HG03354 (cell line): Measurements from ENCODE around the gene OPTC.
"Not testable (repeated sequence)": the region's sequence is repeated elsewhere in the genome, so short reads cannot be mapped to it uniquely, and the experiment has no call there.

ENCODE experiments used
- ATAC-seq: cut with Tn5 transposase; IDR thresholded peaks from one replicate; pipeline ENCODE4 v1.9.1; 2021; ENCODE audit warnings: mild to moderate bottlenecking; ENCODE audit not compliant: unreplicated experiment, poor library complexity, severe bottlenecking

The OPTC gene

DNA sequence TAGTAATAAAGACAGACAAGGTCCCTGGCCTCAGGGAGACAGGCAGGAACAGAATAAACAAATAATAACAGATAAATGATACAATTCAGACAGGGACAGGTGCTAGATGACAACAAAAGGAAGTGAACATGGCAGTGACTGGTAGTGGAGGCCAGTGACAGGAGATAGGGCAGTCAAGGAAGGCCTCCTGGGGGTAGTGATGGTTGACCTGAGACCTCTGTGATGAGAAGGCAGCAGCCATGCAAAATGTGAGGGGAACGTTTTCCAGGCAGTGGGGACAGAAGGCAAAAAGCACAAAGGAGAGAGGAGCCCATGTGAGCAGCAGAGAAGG is 18.5 kb downstream of the OPTC start:
- ATAC-seq: no peak

DNA sequence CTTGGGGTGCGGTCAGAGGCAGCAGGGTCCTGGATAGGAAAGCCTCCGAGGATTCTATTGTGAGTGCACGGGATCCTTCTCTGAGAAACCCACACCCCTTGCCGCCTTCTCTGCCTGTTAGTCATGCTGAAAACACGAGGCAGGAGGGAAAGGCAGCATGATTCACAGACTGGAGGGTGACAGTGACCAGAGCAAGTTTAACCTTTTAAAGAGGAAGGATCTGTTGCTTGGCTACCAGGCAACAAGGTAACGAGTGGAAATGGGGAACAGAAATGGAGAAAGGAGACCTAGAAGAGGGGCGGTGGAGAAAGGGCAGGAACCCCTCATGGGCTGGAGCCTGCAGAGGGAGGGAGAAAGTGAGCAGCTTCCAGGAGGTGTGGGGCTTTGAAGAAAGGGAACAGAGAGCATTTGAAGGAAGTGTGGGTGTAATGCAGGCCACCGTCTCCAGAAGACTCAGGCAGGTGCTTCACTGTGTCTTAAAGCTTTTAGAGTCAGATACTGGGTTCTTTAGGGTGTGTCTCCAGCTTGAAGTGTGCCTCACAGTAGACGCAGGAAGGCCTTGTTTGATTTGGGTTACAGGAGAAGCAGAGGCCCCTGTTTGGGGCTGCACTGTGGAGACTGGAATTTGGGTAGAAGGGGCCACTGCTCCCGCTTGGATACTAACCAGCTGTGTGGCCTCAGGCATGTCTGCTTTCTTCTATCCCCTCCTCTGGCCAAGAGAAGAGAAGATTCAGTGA is 19.1 kb downstream of the OPTC start:
- no peak for ATAC-seq

DNA sequence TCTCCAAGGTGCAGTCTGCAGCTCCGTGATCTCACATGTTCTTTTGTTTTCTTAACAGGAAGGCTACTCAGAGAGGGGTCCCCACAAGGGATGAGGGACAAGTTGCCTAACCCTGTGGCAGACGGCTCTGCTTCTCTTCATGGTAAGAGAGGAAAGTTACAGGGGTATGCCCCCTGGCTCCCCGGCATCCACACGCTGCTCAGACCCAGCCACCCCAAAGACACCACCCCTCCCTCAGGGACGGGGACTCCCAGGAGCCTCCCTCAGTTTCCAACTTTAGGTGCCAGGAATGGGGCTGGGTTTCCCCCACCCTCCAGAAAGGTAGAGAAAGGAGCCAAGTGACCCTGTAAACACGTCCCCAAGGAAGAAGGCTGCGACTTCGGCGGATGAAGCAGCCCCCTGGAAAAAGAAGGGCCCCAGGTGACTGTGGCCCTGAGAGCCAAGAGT is 19.7 kb downstream of the OPTC start:
- ATAC-seq: no peak

DNA sequence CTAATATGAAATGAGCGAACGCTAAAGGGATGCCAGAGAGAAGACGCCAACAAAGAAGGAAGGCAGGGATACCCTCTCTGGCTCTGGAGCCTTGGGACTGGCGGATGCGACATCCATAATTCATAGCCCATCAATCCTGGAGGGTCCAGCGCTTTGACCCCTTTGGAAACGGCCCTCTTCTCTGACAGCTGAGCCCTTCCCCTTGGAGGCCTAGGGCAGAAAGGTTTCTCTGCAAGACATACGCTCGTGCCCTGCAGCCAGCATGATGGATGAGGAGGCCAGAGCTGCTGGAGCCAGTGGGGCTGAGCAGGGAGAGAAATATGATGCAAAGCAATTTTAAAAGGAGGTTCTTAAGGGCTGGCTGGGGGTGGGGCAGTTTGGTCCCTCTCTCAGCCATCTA is 22.2 kb downstream of the OPTC start:
- ATAC-seq: no peak

DNA sequence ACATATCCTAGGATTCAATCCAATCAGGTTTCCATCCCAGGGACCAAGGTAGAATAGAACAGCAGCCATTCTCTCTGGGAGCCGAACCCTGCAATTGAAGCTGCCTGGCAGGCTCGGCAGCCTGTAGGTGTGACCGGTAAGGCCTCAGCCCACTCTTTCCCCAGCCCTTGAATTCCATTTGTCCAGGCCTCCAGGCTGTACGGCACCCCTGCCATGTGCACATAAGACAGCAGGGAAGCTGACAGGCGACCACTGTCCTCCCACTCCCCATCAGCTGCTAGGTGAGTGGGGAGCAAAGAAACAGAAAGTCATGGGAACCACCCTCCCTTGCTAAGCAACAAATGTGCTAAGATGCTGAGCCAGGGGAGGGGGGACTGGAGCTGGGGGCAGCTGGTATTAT is 23.0 kb downstream of the OPTC start:
- ATAC-seq: no peak

DNA sequence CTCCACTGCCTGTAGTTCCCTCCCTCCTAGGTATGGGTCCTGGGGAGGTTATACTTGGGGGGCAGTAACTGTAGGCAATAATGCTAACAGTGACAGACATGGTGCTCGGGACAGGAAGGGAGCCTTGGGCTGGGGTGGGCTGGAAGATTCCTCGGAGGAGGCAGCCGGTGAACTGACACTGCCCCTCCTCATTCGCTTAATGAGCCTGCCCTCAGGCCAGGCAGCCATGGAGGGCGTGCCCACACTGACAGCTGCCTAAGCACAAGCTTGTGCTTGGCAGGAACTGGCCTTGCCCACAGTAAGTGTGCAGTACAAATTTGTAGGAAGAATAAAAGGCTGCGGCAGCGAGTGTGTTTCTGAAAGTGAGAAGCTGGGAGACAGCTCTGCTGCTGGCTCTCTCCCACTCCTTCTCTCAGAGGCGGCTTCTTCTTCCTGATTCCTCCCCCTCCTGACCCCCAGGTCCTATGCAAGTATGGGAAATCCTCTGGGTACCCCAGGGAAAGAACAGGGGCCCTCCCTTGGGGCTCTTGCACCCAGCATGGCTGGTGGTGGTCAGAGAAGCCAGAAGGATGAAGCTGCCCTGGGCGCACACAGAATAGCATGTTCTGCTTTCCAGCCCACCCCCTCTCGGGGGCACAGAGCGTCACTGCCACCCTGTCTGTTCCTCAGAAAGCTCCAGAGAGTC is 23.6 kb downstream of the OPTC start:
- ATAC-seq: no peak

DNA sequence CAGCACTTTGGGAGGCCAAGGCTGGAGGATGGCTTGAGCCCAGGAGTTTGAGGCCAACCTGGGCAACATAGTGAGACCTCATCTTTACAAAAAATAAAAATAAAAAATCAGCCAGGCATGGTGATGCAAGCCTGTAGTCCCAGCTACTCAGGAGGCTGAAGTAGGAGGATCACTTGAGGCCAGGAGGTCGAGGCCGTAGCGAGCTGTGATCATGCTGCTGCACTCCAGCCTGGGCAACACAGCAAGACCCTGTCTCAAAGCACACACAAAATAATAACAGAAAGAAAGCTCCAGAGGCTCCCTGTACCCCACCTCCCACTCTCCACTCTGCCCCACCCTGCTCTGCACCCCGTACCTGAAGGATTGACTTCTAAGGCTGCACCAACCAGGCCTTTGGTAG is 24.2 kb downstream of the OPTC start:
- ATAC-seq: not testable (repeated sequence)

DNA sequence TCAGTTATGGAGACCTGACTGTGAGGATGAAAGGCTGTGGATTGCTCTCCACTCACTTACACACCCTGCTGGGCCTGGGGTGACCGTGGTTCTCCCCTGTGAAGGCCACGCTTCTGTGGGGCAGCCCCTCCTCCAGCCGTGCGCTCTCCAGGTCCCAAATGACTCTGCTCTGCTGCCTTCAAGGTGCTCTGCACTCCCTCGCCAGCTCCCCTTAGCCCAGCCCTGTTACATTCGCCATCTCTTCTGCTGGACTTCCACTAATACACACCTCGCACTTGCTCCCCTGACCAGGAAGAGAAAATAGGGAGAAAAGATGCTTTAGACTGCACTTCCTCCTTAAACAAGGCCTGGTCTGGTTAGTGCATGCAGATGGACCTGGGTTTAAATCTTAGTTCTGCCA is 24.6 kb downstream of the OPTC start:
- ATAC-seq: no peak

DNA sequence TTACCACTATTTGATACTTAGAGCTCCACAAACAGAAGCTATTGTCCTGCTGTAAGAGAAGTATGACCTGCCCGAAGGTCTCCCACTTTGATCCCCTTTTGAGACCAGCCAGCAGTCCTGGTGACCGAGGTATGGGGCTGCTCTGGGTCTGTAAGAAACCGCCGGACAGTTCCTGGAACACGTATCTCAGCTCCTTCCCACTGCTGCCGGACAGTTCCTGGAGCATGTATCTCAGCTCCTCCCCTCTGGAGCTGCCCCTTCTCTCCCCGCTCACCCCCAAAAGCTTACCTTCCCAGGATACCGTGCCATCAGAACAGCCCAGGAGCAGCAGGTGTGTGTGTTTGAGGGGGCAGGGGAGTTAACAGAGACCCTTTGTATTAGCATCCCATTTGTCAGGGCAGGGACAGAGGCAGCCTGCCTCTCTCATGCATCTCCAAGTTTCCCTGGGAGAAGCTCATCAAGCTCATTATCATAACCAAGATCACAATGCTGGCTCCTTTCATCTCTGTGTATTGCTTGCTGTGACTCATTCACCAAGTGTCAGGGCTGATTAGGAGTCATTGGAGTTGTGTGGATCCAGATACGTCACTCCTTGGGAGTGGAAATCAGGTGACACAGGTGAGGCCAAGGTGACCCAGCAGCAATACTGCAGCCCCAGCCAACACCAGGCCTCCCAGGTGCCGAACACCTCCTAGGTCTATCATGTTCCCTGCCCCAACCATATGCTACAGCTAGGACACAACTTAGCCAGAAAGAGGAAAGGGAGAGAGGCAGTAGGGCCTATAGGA is 25.3 kb downstream of the OPTC start:
- ATAC-seq: no peak

DNA sequence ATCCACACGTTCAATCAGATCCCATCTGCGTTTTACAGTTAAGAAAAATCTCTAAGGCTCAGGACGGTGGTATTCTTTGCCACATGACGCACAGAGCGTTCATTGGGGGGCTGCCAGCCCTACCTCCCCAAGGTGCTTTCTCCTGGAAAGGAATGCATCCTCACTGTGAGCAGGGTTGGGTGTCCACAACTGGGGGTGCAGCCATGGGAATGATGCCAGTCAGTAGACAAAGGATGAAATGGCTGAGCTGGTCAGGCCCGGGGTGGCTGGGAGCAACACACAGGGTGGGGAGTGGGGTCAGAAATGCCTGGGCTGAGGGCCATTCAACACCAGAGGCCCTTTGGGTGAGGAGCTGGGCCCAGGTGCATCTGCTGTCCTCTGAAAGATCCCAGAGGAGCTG is 25.9 kb downstream of the OPTC start:
- no peak for ATAC-seq

DNA sequence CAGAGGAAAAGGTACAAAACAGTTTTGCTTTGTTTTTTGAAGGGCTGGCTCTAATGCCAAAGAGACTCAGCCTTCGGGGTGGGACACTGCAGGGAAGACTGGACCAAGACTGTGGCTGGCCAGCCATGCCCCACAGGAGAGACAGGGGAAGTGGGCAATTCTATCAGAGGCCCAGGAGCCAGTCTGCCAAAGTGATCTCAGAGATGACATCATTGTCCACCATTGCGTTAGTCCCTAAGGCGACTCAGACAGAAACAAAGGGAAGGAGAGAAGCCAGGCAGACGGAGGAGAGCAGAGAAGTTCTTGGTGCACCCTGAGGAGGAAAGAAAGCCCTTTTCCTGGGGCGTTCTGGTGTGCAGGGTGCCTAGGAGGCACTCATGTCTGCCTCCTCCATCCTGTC is 26.4 kb downstream of the OPTC start:
- ATAC-seq: no peak

DNA sequence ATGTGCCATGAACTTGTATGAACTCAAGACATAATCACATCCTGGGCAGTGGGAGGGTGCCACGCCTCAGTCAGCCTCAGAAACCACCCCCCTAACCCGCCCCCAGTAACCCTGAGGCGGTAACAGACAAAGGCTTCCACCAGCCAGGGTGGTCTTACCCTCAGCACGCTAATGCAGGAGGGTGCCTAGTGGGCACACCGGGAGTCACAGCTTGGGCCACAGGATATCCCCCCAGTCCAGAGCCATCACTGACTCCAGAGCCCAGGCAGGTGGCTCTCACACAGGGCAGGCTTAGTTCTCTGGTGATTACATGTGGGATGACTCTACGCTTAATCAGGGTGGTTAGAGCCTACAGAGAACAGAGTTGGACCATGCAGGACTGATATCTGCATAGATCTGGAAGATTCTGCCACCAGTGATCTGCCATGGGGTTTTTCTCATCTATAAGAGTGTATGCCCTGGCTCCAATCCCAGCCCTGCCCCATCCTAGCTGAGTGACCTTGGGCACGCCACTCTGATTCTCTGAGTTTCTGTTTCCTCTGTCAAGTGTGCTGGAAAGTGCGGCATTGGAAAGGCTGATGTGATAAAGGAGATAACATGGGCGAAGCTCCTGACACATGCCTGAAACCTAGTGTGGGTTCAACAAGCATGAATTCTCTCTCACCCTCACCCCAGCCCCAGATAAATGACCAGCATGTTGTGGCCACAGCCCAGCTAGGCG is 27.3 kb downstream of the OPTC start:
- no peak for ATAC-seq

DNA sequence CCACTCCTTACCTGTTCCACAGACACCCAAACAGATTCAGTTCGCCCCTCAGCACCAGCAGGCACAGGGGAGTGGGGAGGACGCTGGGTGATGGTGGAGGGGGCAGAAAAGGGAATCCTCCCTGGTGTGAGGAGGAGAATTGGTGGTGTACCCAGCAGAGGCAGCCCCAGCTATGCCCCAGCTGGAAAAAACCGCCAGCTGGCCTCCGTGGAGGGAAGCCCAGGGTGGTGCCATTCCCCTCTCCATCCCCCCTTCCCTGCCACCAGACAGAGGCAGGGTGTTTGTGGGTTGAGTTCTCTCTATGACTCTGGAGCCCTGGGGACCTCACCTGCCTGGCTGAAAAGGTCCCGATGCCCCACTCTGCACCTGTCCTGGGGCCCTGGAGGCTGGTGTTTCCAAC is 27.9 kb downstream of the OPTC start:
- no peak for ATAC-seq

DNA sequence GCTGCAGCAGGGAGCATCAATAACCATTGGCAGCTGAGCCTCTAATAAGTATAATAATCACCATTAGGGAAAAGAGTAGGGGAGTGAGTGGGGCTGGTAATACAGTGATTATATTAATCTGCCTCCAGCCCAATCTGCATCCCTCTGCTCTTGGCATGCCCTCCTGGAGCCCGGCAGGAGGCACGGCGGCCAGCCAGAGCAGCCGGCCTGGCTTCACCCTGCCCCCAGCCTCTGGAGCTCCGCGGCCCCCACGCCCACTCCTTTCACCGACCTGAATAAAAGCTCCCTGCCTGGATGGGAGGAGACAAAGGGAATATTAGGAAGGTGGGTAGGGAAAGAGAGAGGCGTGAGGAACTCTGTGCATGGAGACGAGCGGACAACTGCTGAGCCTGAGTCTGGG is 28.3 kb downstream of the OPTC start:
- ATAC-seq: no peak

DNA sequence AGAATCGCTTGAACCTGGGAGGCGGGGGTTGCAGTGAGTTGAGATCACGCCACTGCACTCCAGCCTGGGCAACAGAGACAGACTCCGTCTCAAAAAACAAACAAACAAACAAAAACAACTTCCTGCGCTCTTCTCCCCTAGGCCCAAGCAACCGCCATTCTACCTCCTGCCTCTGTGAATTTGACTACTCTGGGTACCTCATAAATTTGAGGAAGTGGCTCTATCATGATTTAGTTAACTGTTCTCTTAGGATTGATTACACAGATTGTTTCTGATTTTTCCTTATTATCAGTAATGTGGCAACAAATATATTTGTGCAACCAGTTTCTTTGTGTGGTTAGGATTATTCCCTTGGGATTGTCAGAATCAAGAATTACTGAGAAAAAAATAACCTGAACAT is 29.7 kb downstream of the OPTC start:
- no peak for ATAC-seq

DNA sequence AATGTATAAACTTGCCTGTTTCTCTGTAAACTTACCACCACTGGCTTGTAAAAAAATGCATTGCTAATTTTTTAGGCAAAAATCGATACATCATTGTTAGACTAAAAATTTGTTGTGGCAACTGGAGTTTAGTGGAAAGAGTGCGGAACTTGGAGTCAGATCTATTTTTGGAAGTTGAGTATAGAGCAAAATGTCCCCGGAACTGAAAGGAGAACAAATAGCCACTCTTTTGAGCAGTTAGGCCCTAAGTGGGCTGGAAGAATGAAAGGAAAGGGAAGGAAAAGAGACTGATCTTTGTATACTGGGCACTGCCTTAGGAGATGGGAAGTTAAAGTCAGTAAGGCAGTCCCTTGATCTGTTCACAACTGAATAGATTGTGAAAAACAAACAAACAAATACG is 30.2 kb downstream of the OPTC start:
- ATAC-seq: no peak

DNA sequence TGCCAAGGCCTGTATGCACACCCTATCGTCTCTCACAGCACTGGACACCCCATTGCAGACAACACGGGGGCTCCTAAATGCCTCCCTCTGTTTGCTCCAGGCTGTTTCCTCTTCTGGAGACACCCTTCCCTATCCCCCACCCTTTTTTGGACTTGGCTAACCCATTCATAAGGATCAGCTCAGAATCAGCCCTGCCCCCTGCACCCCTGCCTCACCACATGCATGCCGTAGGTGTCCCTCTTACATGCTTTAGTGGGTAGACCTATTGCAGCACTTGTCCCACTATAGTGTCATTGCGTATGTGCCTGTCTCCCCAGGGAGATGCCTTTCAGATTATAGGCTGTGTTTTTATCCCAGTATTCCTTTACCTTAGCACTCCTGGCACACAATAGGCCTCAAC is 30.9 kb downstream of the OPTC start:
- no peak for ATAC-seq

DNA sequence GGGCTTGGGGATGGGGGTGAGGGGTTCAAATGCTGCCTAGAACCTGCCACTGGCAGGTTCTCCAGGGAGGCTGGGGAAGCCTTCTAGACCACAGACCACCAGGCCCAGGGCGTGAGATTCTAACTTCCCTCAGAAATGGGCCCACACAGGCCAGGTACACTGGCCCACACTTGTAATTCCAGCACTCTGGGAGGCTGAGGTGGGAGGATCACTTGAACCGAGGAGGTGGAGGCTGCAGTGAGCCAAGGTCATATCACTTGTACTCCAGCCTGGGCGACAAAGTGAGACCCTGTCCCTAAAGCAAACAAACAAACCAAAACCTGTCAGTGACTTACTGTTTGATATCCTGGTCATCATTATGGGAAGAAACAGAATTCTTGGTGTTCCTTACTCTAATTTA is 31.7 kb downstream of the OPTC start:
- ATAC-seq: no peak

DNA sequence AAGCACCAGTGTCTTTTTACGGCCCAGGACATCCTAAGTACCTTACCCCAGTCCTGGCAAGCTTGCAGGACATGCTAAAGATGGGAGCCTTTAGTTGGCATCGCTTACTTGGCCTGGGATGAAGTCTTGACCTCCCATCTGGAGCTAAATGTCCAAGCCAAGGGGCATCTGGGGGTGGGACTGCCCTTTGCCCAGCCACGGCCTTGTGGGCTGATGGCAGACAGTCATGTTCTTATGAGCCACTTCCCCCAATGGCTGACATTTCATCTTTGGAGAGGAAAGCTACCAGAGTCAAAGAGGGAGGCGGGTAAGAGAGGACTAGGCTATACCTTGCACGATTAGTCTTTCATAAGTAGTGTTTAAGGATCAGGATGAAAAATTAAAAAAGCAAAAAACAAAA is 32.2 kb downstream of the OPTC start:
- ATAC-seq: no peak

DNA sequence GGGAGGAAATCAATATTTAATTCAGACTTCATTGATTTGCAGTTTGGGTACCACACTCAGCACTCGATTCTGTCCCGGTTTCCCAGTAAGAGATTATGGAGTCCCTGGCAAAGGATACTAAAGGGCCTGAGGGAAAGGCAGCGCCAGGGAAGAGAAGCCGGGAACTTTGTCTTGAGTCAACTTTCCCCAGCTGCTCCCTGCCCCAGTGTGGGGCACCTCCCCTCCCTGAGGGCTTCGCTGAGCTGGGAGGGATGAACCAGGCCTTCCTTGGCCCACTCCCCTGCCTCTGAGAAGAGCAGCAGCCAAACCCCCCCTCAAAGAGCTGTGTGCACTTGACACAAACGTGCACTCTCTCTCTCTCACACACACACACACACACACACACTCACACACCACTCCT is 32.6 kb downstream of the OPTC start:
- ATAC-seq: no peak
